ENCODE results near the gene MAPK8IP2.
"Not testable (repeated sequence)": the region's sequence is repeated elsewhere in the genome, so short reads cannot be mapped to it uniquely, and the experiment has no call there.

Gene MAPK8IP2

GRCh38 chr22:50612528-50613221 is 12.1 kb downstream of the MAPK8IP2 start:
- in situ Hi-C loops (cut with MboI; ENCODE audit: low sequenced_read_pairs) = no loop called here

GRCh38 chr22:50613291-50613981 is 12.8 kb downstream of the MAPK8IP2 start:
- in situ Hi-C loops (cut with MboI; ENCODE audit: low sequenced_read_pairs) = no loop called here

- in situ Hi-C loops (cut with MboI; ENCODE audit: low sequenced_read_pairs) = not testable (repeated sequence)
Measured at GRCh38 chr22:50614296-50614695, 13.7 kb downstream of the MAPK8IP2 start.

GRCh38 chr22:50620593-50621355 is 20.2 kb downstream of the MAPK8IP2 start:
- in situ Hi-C loops (cut with MboI; ENCODE audit: low sequenced_read_pairs) = no loop called here

GRCh38 chr22:50621356-50621880 is 20.8 kb downstream of the MAPK8IP2 start:
- in situ Hi-C loops (cut with MboI; ENCODE audit: low sequenced_read_pairs) = no loop called here

GRCh38 chr22:50621948-50622722 is 21.5 kb downstream of the MAPK8IP2 start:
- in situ Hi-C loops (cut with MboI; ENCODE audit: low sequenced_read_pairs) = no loop called here

- in situ Hi-C loops (cut with MboI; ENCODE audit: low sequenced_read_pairs) = no loop called here
Measured at GRCh38 chr22:50622723-50623327, 22.2 kb downstream of the MAPK8IP2 start.

GRCh38 chr22:50624347-50625130 is 23.9 kb downstream of the MAPK8IP2 start:
- in situ Hi-C loops (cut with MboI; ENCODE audit: low sequenced_read_pairs) = no loop called here

- in situ Hi-C loops (cut with MboI; ENCODE audit: low sequenced_read_pairs) = no loop called here
Measured at GRCh38 chr22:50625131-50625567, 24.6 kb downstream of the MAPK8IP2 start.

GRCh38 chr22:50625568-50626313 is 25.1 kb downstream of the MAPK8IP2 start:
- in situ Hi-C loops (cut with MboI; ENCODE audit: low sequenced_read_pairs) = no loop called here

- in situ Hi-C loops (cut with MboI; ENCODE audit: low sequenced_read_pairs) = no loop called here
Measured at GRCh38 chr22:50626314-50626849, 25.8 kb downstream of the MAPK8IP2 start.

GRCh38 chr22:50626850-50627641 is 26.5 kb downstream of the MAPK8IP2 start:
- in situ Hi-C loops (cut with MboI; ENCODE audit: low sequenced_read_pairs) = no loop called here

- in situ Hi-C loops (cut with MboI; ENCODE audit: low sequenced_read_pairs) = no loop called here
Measured at GRCh38 chr22:50627642-50628542, 27.3 kb downstream of the MAPK8IP2 start, which contains the start of gene ARSA. Gene ARSA (minus strand): TSS chr22:50628152. CDS start chr22:50627779, 373 bp downstream.

- in situ Hi-C loops (cut with MboI; ENCODE audit: low sequenced_read_pairs) = no loop called here
Measured at GRCh38 chr22:50628543-50629134, 28.0 kb downstream of the MAPK8IP2 start.

- in situ Hi-C loops (cut with MboI; ENCODE audit: low sequenced_read_pairs) = no loop called here
Measured at GRCh38 chr22:50630376-50630775, 29.8 kb downstream of the MAPK8IP2 start.

- in situ Hi-C loops (cut with MboI; ENCODE audit: low sequenced_read_pairs) = no loop called here
Measured at GRCh38 chr22:50633086-50633485, 32.5 kb downstream of the MAPK8IP2 start.
